HEK293 (cell line): ENCODE measurements around the gene RND1.

Source experiments
- CTCF ChIA-PET: fragments of 350-600 bp; formaldehyde crosslinking; extraction: SDS; loops from one replicate; lab custom pipeline; 2021; ENCODE audit warnings: antibody characterized with exemption; lab: Yijun Ruan, JAX
- POLR2A ChIA-PET: fragments of 300-600 bp; formaldehyde crosslinking; extraction: SDS; loops from one replicate; lab custom pipeline; 2020; ENCODE audit warnings: antibody characterized with exemption, inconsistent platforms; lab: Yijun Ruan, JAX
- H3K27ac ChIP-seq: fragments of 200-500 bp; sonication (Bioruptor generic); 2 replicates; pipeline ENCODE4 v1.5.1; 2014; ENCODE audit warnings: low read depth, low read length, control low read depth, inconsistent platforms; ENCODE audit errors: extremely low read depth
- H3K36me3 ChIP-seq, 2 experiments: fragments of 200-500 bp in 1 of 2; sonication (Bioruptor generic) in 1 of 2; 1 replicate in 1 of 2; 2 replicates in 1 of 2; pipeline ENCODE4 v1.5.1; 2014 to 2017; ENCODE audit warnings: inconsistent platforms in 2 of 2, low read length in 2 of 2; ENCODE audit not compliant: control insufficient read depth in 2 of 2, insufficient read depth in 1 of 2
- H3K4me1 ChIP-seq: fragments of 200-500 bp; sonication (Bioruptor generic); 2 replicates; pipeline ENCODE4 v1.5.1; 2014; ENCODE audit warnings: mild to moderate bottlenecking, low read length, inconsistent platforms; ENCODE audit not compliant: control insufficient read depth, insufficient read depth
- H3K4me3 ChIP-seq: 2 replicates; pipeline ENCODE4 v1.5.1; 2011; ENCODE audit warnings: low read depth, mild to moderate bottlenecking, control low read depth, low read length, moderate library complexity
- H3K9me3 ChIP-seq: fragments of 200-500 bp; sonication (Bioruptor generic); 2 replicates; pipeline ENCODE4 v1.5.1; 2014; ENCODE audit warnings: low read depth, low read length, inconsistent platforms; ENCODE audit not compliant: control insufficient read depth, insufficient read depth
- GLI2 ChIP-seq: fragments of 450-650 bp; formaldehyde crosslinking; IDR thresholded peaks from 2 replicates; pipeline ENCODE4; 2017; ENCODE audit warnings: missing biosample characterization, missing genetic modification characterization, low read depth, borderline replicate concordance
- OSR2 ChIP-seq: fragments of 450-650 bp; formaldehyde crosslinking; IDR thresholded peaks from 2 replicates; pipeline ENCODE4 v1.5.1; 2016; ENCODE audit warnings: missing biosample characterization, missing genetic modification characterization
- REPIN1 ChIP-seq: fragments of 450-650 bp; formaldehyde crosslinking; IDR thresholded peaks from 2 replicates; pipeline ENCODE4 v1.5.1; 2017; ENCODE audit warnings: missing biosample characterization, missing genetic modification characterization, low read depth
- TCF7L2 ChIP-seq: IDR thresholded peaks from 2 replicates; pipeline ENCODE4 v1.6.1; 2011; ENCODE audit warnings: low read depth, mild to moderate bottlenecking, inconsistent platforms, low read length, moderate library complexity, borderline replicate concordance
- TRIM28 ChIP-seq: IDR thresholded peaks from 2 replicates; pipeline ENCODE4 v1.6.1; 2011; ENCODE audit warnings: low read length, control low read depth, borderline replicate concordance
- ZBTB1 ChIP-seq: fragments of 450-650 bp; formaldehyde crosslinking; IDR thresholded peaks from 2 replicates; pipeline ENCODE4 v1.5.1; 2016; ENCODE audit warnings: missing biosample characterization, missing genetic modification characterization
- ZNF169 ChIP-seq: fragments of 450-650 bp; formaldehyde crosslinking; IDR thresholded peaks from 2 replicates; pipeline ENCODE4 v1.5.1; 2016; ENCODE audit warnings: missing biosample characterization, missing genetic modification characterization
- ZNF214 ChIP-seq: fragments of 450-650 bp; formaldehyde crosslinking; IDR thresholded peaks from 2 replicates; pipeline ENCODE4 v1.5.1; 2017; ENCODE audit warnings: missing biosample characterization, mild to moderate bottlenecking, missing genetic modification characterization, borderline replicate concordance
- ZNF391 ChIP-seq: fragments of 450-650 bp; formaldehyde crosslinking; IDR thresholded peaks from 2 replicates; pipeline ENCODE4 v1.5.1; 2016; ENCODE audit warnings: low read depth, missing biosample characterization, missing genetic modification characterization, borderline replicate concordance
- ZNF658 ChIP-seq: fragments of 450-650 bp; formaldehyde crosslinking; IDR thresholded peaks from 2 replicates; pipeline ENCODE4; 2016; ENCODE audit warnings: missing biosample characterization, missing genetic modification characterization
- ZNF768 ChIP-seq: fragments of 450-650 bp; formaldehyde crosslinking; IDR thresholded peaks from 2 replicates; pipeline ENCODE4 v1.5.1; 2018; ENCODE audit warnings: missing biosample characterization, mild to moderate bottlenecking, missing genetic modification characterization
- ZSCAN16 ChIP-seq: fragments of 450-650 bp; formaldehyde crosslinking; IDR thresholded peaks from 2 replicates; pipeline ENCODE4 v1.5.1; 2016; ENCODE audit warnings: missing biosample characterization, missing genetic modification characterization
- TF ChIP-seq, protein P1 (sequence below): fragments of 450-650 bp; formaldehyde crosslinking; IDR thresholded peaks from 2 replicates; pipeline ENCODE4 v1.5.1; 2016; ENCODE audit warnings: missing biosample characterization, missing genetic modification characterization, borderline replicate concordance
- TF ChIP-seq, protein P2 (sequence below): fragments of 450-650 bp; IDR thresholded peaks from 2 replicates; pipeline ENCODE4 v1.5.1; 2018; ENCODE audit warnings: missing biosample characterization, mild to moderate bottlenecking, missing genetic modification characterization
- TF ChIP-seq, protein P3 (sequence below): fragments of 450-650 bp; formaldehyde crosslinking; IDR thresholded peaks from 2 replicates; pipeline ENCODE4 v1.5.1; 2016; ENCODE audit warnings: missing biosample characterization, missing genetic modification characterization
- TF ChIP-seq, protein P4 (sequence below): fragments of 450-650 bp; formaldehyde crosslinking; optimal IDR thresholded peaks from 2 replicates; pipeline ENCODE3; 2016; ENCODE audit warnings: missing biosample characterization, mild to moderate bottlenecking, missing genetic modification characterization
- TF ChIP-seq, protein P5 (sequence below): fragments of 450-650 bp; formaldehyde crosslinking; IDR thresholded peaks from 2 replicates; pipeline ENCODE4 v1.5.1; 2016; ENCODE audit warnings: missing biosample characterization, missing genetic modification characterization

Gene RND1

DNA sequence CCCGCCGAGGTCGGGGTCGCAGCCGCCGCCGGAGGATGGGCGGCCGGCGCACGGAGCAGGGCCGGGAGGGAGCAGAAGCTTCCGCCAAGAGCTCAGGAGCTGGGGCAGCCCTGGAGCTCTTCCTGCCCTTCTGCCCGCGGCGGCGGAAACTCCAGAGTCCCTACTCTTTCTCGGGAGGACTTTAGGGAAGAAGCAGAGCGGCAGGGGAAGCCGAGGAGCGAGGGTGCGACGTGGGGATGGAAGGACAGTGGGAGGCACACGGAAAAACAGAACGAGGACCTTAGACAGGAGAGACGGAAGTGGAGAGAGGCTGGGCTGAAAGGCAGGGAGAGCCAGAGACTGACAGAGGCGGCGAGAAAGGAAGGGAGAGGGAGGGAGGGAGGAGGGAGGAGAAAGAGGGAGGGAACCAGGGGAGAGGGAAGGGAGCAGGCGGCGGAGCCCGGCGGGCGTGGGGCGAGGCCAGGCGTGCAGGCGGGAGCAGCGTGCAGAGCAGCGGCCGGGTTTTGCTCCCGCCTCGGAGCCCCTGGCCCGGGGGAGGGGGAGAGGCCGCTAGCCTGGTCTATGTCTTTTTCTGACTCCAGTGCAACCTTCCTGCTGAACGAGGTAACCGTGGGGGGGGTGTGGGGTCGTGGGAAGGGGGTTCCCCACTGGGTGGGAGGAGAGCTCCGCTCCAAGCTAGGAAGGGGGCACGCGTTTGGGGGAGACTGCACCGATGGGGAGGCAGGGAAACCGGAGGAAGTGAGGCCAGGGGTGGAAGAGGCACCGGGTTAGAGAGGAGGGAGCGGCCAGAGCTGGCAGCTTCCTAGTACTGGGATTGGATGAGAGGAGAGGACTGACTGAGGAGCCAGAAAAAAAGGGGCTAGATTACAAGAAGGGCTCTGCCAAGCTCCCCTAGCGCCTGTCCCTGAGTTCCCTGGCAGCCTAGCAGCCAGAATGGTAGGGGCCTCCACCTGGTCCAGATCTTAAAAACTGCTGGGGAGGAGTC, 50.3 kb downstream of the RND1 start (continued):
- TF ChIP-seq, protein P1, sequence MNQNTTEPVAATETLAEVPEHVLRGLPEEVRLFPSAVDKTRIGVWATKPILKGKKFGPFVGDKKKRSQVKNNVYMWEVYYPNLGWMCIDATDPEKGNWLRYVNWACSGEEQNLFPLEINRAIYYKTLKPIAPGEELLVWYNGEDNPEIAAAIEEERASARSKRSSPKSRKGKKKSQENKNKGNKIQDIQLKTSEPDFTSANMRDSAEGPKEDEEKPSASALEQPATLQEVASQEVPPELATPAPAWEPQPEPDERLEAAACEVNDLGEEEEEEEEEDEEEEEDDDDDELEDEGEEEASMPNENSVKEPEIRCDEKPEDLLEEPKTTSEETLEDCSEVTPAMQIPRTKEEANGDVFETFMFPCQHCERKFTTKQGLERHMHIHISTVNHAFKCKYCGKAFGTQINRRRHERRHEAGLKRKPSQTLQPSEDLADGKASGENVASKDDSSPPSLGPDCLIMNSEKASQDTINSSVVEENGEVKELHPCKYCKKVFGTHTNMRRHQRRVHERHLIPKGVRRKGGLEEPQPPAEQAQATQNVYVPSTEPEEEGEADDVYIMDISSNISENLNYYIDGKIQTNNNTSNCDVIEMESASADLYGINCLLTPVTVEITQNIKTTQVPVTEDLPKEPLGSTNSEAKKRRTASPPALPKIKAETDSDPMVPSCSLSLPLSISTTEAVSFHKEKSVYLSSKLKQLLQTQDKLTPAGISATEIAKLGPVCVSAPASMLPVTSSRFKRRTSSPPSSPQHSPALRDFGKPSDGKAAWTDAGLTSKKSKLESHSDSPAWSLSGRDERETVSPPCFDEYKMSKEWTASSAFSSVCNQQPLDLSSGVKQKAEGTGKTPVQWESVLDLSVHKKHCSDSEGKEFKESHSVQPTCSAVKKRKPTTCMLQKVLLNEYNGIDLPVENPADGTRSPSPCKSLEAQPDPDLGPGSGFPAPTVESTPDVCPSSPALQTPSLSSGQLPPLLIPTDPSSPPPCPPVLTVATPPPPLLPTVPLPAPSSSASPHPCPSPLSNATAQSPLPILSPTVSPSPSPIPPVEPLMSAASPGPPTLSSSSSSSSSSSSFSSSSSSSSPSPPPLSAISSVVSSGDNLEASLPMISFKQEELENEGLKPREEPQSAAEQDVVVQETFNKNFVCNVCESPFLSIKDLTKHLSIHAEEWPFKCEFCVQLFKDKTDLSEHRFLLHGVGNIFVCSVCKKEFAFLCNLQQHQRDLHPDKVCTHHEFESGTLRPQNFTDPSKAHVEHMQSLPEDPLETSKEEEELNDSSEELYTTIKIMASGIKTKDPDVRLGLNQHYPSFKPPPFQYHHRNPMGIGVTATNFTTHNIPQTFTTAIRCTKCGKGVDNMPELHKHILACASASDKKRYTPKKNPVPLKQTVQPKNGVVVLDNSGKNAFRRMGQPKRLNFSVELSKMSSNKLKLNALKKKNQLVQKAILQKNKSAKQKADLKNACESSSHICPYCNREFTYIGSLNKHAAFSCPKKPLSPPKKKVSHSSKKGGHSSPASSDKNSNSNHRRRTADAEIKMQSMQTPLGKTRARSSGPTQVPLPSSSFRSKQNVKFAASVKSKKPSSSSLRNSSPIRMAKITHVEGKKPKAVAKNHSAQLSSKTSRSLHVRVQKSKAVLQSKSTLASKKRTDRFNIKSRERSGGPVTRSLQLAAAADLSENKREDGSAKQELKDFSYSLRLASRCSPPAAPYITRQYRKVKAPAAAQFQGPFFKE (tag by site-specific recombination) = no peak
- TF ChIP-seq REPIN1 (tag by site-specific recombination) (no peak), ZNF214 (no peak), ZNF169 (tag by site-specific recombination) (no peak), TCF7L2 (no peak), ZNF768 (tag by site-specific recombination) (no peak)

DNA sequence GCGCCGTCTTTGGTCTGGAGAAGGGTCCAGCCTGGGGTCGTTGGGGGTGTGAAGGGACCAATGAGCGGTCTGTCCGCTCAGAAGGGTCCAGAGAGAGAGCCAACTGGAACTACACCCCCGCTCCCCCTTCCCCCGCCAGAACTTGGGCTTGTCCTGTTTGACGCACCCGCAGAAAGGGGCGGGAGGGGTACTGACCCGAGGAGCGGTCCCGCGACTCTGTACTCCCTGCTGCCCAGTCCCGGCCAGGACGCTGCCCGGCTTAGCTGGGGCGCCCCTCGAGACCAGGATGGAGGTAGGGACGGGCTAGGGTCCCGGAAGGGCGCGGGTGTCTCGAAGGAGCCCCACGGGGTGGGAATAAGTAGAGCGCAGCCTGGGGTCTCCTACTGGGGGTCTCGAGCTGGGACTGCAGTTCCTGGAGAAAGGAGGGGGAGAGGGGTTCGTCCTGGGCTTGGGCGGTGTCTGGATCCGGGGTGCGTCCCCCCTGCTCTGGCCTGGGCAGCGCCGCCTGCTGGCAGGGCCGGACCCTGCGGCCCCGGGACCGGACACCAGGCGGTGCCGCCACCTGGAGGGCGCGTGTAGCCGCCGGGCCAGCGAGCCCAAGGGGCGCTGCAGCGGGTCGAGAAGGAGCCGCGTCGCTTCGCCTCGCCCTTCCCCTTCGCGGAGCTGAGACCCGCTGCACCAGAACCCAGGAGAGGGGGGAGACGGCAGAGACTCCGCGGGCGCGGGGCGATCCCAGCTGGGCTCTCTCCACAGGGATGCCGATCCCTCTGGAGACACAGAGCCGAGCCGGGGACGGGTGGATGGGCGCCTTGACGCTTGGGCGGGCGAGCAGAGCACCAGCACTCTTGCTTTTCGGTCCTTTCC, 51.2 kb downstream of the RND1 start:
- POLR2A ChIA-PET = interaction anchor here (0.6 to 2.3 kb wide), 6 partner anchors 12 to 69 kb away, joined by 3 to 12 read pairs (median 8); partner anchors contain the start of genes ADCY6 and DDX23
- Histone ChIP-seq H3K4me1 (peaks cover 3% of the 10 kb centered on the region; the same call in 1 of the 2 replicates), H3K27ac (peak overlapping the region; percentile 79; the same call in 1 of the 2 replicates), H3K4me3 (peak overlapping the region; percentile 63), H3K9me3 (no peaks in the 10 kb centered on the region), H3K36me3 (no peaks in the 10 kb centered on the region)
- CTCF ChIA-PET = interaction anchor here (0.5 to 7.1 kb wide), 47 partner anchors 10 to 1098 kb away, joined by 3 to 53 read pairs (median 4); partner anchors contain the start of genes ADCY6 and DDX23
- TF ChIP-seq OSR2 (no peak), ZSCAN16 (tag by site-specific recombination) (0 out of 2 replicates have a peak, but pooled peaks have one; percentile 17), TRIM28 (no peak), ZNF658 (tag by site-specific recombination) (0 out of 2 replicates have a peak, but pooled peaks have one; percentile 39), ZNF391 (tag by site-specific recombination) (peak; percentile 75; the same call in 1 of the 2 replicates), GLI2 (tag by site-specific recombination) (no peak), ZBTB1 (tag by site-specific recombination) (0 out of 2 replicates have a peak, but pooled peaks have one; percentile 13)
- TF ChIP-seq, protein P2, sequence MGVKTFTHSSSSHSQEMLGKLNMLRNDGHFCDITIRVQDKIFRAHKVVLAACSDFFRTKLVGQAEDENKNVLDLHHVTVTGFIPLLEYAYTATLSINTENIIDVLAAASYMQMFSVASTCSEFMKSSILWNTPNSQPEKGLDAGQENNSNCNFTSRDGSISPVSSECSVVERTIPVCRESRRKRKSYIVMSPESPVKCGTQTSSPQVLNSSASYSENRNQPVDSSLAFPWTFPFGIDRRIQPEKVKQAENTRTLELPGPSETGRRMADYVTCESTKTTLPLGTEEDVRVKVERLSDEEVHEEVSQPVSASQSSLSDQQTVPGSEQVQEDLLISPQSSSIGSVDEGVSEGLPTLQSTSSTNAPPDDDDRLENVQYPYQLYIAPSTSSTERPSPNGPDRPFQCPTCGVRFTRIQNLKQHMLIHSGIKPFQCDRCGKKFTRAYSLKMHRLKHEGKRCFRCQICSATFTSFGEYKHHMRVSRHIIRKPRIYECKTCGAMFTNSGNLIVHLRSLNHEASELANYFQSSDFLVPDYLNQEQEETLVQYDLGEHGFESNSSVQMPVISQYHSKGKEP (tag by site-specific recombination) = peak; percentile 65; the same call in 1 of the 2 replicates
- TF ChIP-seq, protein P3, sequence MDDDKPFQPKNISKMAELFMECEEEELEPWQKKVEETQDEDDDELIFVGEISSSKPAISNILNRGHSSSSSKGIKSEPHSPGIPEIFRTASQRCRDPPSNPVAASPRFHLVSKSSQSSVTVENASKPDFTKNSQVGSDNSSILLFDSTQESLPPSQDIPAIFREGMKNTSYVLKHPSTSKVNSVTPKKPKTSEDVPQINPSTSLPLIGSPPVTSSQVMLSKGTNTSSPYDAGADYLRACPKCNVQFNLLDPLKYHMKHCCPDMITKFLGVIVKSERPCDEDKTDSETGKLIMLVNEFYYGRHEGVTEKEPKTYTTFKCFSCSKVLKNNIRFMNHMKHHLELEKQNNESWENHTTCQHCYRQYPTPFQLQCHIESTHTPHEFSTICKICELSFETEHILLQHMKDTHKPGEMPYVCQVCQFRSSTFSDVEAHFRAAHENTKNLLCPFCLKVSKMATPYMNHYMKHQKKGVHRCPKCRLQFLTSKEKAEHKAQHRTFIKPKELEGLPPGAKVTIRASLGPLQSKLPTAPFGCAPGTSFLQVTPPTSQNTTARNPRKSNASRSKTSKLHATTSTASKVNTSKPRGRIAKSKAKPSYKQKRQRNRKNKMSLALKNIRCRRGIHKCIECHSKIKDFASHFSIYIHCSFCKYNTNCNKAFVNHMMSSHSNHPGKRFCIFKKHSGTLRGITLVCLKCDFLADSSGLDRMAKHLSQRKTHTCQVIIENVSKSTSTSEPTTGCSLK = no peak
- TF ChIP-seq, protein P4, sequence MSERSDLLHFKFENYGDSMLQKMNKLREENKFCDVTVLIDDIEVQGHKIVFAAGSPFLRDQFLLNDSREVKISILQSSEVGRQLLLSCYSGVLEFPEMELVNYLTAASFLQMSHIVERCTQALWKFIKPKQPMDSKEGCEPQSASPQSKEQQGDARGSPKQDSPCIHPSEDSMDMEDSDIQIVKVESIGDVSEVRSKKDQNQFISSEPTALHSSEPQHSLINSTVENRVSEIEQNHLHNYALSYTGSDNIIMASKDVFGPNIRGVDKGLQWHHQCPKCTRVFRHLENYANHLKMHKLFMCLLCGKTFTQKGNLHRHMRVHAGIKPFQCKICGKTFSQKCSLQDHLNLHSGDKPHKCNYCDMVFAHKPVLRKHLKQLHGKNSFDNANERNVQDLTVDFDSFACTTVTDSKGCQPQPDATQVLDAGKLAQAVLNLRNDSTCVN (tag by site-specific recombination) = peak; percentile 75
- TF ChIP-seq, protein P5, sequence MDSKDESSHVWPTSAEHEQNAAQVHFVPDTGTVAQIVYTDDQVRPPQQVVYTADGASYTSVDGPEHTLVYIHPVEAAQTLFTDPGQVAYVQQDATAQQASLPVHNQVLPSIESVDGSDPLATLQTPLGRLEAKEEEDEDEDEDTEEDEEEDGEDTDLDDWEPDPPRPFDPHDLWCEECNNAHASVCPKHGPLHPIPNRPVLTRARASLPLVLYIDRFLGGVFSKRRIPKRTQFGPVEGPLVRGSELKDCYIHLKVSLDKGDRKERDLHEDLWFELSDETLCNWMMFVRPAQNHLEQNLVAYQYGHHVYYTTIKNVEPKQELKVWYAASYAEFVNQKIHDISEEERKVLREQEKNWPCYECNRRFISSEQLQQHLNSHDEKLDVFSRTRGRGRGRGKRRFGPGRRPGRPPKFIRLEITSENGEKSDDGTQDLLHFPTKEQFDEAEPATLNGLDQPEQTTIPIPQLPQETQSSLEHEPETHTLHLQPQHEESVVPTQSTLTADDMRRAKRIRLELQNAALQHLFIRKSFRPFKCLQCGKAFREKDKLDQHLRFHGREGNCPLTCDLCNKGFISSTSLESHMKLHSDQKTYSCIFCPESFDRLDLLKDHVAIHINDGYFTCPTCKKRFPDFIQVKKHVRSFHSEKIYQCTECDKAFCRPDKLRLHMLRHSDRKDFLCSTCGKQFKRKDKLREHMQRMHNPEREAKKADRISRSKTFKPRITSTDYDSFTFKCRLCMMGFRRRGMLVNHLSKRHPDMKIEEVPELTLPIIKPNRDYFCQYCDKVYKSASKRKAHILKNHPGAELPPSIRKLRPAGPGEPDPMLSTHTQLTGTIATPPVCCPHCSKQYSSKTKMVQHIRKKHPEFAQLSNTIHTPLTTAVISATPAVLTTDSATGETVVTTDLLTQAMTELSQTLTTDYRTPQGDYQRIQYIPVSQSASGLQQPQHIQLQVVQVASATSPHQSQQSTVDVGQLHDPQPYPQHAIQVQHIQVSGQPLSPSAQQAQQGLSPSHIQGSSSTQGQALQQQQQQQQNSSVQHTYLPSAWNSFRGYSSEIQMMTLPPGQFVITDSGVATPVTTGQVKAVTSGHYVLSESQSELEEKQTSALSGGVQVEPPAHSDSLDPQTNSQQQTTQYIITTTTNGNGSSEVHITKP (tag by site-specific recombination) = peak; percentile 95
